ENCODE results near the gene AOPEP. TPM values are rescaled to one million over a fixed set of nuclear protein-coding genes. Genes with fewer than 3 reads are reported as not detected.

AOPEP gene
- polyA plus RNA-seq, 1 donor from 2014 or later, result 10.0 TPM

DNA sequence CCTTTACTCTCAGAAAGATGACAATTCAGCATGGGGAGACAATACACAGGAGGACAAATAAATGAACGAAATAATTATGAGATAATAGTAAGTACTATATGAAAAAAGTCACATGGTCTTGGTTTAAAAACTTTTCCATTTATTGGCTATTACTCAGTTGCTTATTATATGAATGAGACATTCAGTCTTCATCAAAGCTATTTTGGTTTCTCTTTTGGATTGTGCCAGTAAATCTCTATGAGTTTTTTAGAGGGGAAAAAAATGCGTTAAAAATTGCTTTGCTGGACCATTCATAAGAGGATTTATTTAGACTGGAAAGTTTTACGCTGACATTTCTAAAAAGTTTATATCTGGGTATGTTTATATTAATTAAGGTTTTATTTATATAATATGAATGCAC, 137.7 kb downstream of the AOPEP start:
- no peaks in the 10 kb centered on the region for H3F3A ChIP-seq (ENCODE audit: insufficient read depth, low read length, poor library complexity, severe bottlenecking)
- no peak overlapping the region for H3K9ac ChIP-seq (ENCODE audit: low read length)
- no peaks in the 10 kb centered on the region for H3K79me2 ChIP-seq (replicated peaks; ENCODE audit: insufficient read depth, low read length)
- no peak for TF ChIP-seq MXI1 (conservative IDR thresholded peaks at IDR 0.05; ENCODE audit: poor library complexity, severe bottlenecking)
- no peak for TF ChIP-seq SMC3 (conservative IDR thresholded peaks at IDR 0.05; ENCODE audit: poor library complexity)
- no peak for TF ChIP-seq EP300 (conservative IDR thresholded peaks at IDR 0.05; ENCODE audit: poor library complexity, severe bottlenecking)
- TF ChIP-seq RAD21 (conservative IDR thresholded peaks at IDR 0.05), result no peak
- TF ChIP-seq, protein P1, sequence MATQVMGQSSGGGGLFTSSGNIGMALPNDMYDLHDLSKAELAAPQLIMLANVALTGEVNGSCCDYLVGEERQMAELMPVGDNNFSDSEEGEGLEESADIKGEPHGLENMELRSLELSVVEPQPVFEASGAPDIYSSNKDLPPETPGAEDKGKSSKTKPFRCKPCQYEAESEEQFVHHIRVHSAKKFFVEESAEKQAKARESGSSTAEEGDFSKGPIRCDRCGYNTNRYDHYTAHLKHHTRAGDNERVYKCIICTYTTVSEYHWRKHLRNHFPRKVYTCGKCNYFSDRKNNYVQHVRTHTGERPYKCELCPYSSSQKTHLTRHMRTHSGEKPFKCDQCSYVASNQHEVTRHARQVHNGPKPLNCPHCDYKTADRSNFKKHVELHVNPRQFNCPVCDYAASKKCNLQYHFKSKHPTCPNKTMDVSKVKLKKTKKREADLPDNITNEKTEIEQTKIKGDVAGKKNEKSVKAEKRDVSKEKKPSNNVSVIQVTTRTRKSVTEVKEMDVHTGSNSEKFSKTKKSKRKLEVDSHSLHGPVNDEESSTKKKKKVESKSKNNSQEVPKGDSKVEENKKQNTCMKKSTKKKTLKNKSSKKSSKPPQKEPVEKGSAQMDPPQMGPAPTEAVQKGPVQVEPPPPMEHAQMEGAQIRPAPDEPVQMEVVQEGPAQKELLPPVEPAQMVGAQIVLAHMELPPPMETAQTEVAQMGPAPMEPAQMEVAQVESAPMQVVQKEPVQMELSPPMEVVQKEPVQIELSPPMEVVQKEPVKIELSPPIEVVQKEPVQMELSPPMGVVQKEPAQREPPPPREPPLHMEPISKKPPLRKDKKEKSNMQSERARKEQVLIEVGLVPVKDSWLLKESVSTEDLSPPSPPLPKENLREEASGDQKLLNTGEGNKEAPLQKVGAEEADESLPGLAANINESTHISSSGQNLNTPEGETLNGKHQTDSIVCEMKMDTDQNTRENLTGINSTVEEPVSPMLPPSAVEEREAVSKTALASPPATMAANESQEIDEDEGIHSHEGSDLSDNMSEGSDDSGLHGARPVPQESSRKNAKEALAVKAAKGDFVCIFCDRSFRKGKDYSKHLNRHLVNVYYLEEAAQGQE (IDR thresholded peaks at IDR 0.05; ENCODE audit: borderline replicate concordance), result no peak
- TF ChIP-seq, protein P2, sequence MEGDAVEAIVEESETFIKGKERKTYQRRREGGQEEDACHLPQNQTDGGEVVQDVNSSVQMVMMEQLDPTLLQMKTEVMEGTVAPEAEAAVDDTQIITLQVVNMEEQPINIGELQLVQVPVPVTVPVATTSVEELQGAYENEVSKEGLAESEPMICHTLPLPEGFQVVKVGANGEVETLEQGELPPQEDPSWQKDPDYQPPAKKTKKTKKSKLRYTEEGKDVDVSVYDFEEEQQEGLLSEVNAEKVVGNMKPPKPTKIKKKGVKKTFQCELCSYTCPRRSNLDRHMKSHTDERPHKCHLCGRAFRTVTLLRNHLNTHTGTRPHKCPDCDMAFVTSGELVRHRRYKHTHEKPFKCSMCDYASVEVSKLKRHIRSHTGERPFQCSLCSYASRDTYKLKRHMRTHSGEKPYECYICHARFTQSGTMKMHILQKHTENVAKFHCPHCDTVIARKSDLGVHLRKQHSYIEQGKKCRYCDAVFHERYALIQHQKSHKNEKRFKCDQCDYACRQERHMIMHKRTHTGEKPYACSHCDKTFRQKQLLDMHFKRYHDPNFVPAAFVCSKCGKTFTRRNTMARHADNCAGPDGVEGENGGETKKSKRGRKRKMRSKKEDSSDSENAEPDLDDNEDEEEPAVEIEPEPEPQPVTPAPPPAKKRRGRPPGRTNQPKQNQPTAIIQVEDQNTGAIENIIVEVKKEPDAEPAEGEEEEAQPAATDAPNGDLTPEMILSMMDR (IDR thresholded peaks at IDR 0.05; ENCODE audit: poor library complexity, severe bottlenecking), result no peak
- no peaks in the 10 kb centered on the region for H3K27me3 ChIP-seq (ENCODE audit: insufficient read depth, low read depth, low read length)
- no peak overlapping the region for H3K4me3 ChIP-seq (ENCODE audit: low read length)
- H3K4me2 ChIP-seq (ENCODE audit: low read length), result no peak overlapping the region
- H2AFZ ChIP-seq (ENCODE audit: low read depth, low read length), result no peak overlapping the region
- H3K9me3 ChIP-seq (ENCODE audit: low read length), result no peaks in the 10 kb centered on the region
- no peak overlapping the region for H3K27ac ChIP-seq (ENCODE audit: low read length)
- H3K36me3 ChIP-seq (ENCODE audit: insufficient read depth, low read length), result no peaks in the 10 kb centered on the region
- H4K20me1 ChIP-seq (ENCODE audit: insufficient read depth), result no peaks in the 10 kb centered on the region
- no peaks in the 10 kb centered on the region for H3K9me2 ChIP-seq (ENCODE audit: insufficient read depth, low read length)

DNA sequence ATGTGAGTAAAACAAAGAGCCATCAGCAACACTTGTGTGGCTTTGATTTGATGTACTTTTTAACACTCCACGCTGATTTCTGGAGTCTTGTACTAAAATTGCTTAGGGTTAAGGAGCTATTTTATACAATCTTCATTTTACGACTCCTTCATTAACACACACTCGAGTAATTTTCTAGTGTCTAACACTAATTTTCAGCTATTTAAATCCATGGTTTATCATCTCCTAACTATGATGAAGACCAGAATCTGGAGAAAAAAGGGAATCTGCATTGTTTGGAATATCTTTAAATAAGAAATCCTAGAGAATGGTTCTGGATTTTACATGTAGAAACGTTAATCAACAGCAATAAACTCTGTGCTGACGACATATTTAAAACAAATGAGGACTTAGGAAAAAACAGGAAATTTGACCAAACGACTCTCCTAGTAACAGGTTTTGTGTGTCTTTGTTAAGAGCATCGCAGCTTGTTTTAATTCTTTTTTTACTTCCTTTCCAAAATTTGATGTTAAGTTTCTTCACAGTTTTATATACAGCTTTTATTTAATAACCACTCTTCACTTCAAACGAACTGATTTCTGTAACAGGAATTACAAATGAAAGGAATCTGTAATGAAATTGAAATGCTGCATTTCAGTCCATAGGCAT, 138.5 kb downstream of the AOPEP start:
- no peak overlapping the region for H3K27ac ChIP-seq (ENCODE audit: low read length)
- H3K27me3 ChIP-seq (ENCODE audit: insufficient read depth, low read depth, low read length), result no peaks in the 10 kb centered on the region
- H3F3A ChIP-seq (ENCODE audit: insufficient read depth, low read length, poor library complexity, severe bottlenecking), result no peaks in the 10 kb centered on the region
- H3K9me3 ChIP-seq (ENCODE audit: low read length), result no peaks in the 10 kb centered on the region
- H3K4me2 ChIP-seq (ENCODE audit: low read length), result no peak overlapping the region
- no peaks in the 10 kb centered on the region for H3K79me2 ChIP-seq (replicated peaks; ENCODE audit: insufficient read depth, low read length)
- no peak for TF ChIP-seq POLR2AphosphoS5 (IDR thresholded peaks at IDR 0.05)
- TF ChIP-seq MXI1 (conservative IDR thresholded peaks at IDR 0.05; ENCODE audit: poor library complexity, severe bottlenecking), result no peak
- TF ChIP-seq SMC3 (conservative IDR thresholded peaks at IDR 0.05; ENCODE audit: poor library complexity), result no peak
- TF ChIP-seq TAF1 (IDR thresholded peaks at IDR 0.05; ENCODE audit: low read depth), result no peak
- TF ChIP-seq EP300 (conservative IDR thresholded peaks at IDR 0.05; ENCODE audit: poor library complexity, severe bottlenecking), result no peak
- TF ChIP-seq, protein P1 (IDR thresholded peaks at IDR 0.05; ENCODE audit: borderline replicate concordance), result no peak
- TF ChIP-seq, protein P2 (IDR thresholded peaks at IDR 0.05; ENCODE audit: poor library complexity, severe bottlenecking), result no peak
- no peak overlapping the region for H2AFZ ChIP-seq (ENCODE audit: low read depth, low read length)
- no peaks in the 10 kb centered on the region for H3K36me3 ChIP-seq (ENCODE audit: insufficient read depth, low read length)
- no peaks in the 10 kb centered on the region for H3K9me2 ChIP-seq (ENCODE audit: insufficient read depth, low read length)
- H4K20me1 ChIP-seq (ENCODE audit: insufficient read depth), result no peaks in the 10 kb centered on the region
- no peak overlapping the region for H3K9ac ChIP-seq (ENCODE audit: low read length)
- H3K4me3 ChIP-seq (ENCODE audit: low read length), result no peak overlapping the region
